HFFc6 (cell line): Measurements from ENCODE around the gene HOXD12. TPM values are rescaled to one million over a fixed set of nuclear protein-coding genes. Genes with fewer than 3 reads are reported as not detected.

Source experiments
- DNase-seq: peaks from one replicate; pipeline ENCODE4 v3.0.0-alpha.2; 2018
- H3K27ac Mint-ChIP-seq: 2 replicates; pipeline ENCODE4 v1.8.0; 2020; ENCODE audit warnings: mild to moderate bottlenecking, mixed read lengths
- H3K27me3 Mint-ChIP-seq: 2 replicates; pipeline ENCODE4 v1.8.0; 2021; ENCODE audit warnings: mild to moderate bottlenecking, moderate library complexity, mixed read lengths; ENCODE audit not compliant: insufficient read depth
- H3K36me3 Mint-ChIP-seq: 2 replicates; pipeline ENCODE4 v1.8.0; 2021; ENCODE audit warnings: low read depth, mixed read lengths
- H3K4me1 Mint-ChIP-seq: 2 replicates; pipeline ENCODE4 v1.8.0; 2020; ENCODE audit warnings: low read depth, mixed read lengths
- H3K4me3 Mint-ChIP-seq: 2 replicates; pipeline ENCODE4 v1.8.0; 2020; ENCODE audit warnings: mild to moderate bottlenecking, moderate library complexity, mixed read lengths
- H3K9me3 Mint-ChIP-seq: 2 replicates; pipeline ENCODE4 v1.8.0; 2020; ENCODE audit warnings: mild to moderate bottlenecking, mixed read lengths
- total RNA-seq, 6 experiments: library from RNA; stranded (reverse); fragmentation: NEBNext Ultra II Directional; extraction: Animal tissue kit (Norgen Biotek cat#: 25700); gene quantifications; 2 replicates in 1 of 6; 3 replicates in 5 of 6; pipeline ENCODE4 v1.2.3, GENCODE V29; 2021
- TF ChIP-seq, protein P1 (sequence below): fragments of 200-600 bp; sonication (generic); IDR thresholded peaks from 2 replicates; pipeline ENCODE4 v1.5.0; 2021; ENCODE audit warnings: antibody characterized with exemption, mild to moderate bottlenecking

The HOXD12 gene
- total RNA-seq, 6 experiments from 2014 or later, result 0.19 to 0.36 (median 0.26) TPM; not detected in 2

- Mint-ChIP-seq H3K36me3 (peaks cover 8% of the 10 kb centered on the region; the same call in 1 of the 2 replicates), H3K4me3 (peak overlapping the region; percentile 86), H3K4me1 (peaks cover 29% of the 10 kb centered on the region), H3K27me3 (peaks cover 36% of the 10 kb centered on the region), H3K27ac (no peak overlapping the region), H3K9me3 (no peaks in the 10 kb centered on the region)
- no peak for DNase-seq
- TF ChIP-seq, protein P1, sequence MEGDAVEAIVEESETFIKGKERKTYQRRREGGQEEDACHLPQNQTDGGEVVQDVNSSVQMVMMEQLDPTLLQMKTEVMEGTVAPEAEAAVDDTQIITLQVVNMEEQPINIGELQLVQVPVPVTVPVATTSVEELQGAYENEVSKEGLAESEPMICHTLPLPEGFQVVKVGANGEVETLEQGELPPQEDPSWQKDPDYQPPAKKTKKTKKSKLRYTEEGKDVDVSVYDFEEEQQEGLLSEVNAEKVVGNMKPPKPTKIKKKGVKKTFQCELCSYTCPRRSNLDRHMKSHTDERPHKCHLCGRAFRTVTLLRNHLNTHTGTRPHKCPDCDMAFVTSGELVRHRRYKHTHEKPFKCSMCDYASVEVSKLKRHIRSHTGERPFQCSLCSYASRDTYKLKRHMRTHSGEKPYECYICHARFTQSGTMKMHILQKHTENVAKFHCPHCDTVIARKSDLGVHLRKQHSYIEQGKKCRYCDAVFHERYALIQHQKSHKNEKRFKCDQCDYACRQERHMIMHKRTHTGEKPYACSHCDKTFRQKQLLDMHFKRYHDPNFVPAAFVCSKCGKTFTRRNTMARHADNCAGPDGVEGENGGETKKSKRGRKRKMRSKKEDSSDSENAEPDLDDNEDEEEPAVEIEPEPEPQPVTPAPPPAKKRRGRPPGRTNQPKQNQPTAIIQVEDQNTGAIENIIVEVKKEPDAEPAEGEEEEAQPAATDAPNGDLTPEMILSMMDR, result peak; percentile 55; the same call in 1 of the 2 replicates
Measured at GRCh38 chr2:176093145-176093897, 6.3 kb upstream of the HOXD12 start.

DNA sequence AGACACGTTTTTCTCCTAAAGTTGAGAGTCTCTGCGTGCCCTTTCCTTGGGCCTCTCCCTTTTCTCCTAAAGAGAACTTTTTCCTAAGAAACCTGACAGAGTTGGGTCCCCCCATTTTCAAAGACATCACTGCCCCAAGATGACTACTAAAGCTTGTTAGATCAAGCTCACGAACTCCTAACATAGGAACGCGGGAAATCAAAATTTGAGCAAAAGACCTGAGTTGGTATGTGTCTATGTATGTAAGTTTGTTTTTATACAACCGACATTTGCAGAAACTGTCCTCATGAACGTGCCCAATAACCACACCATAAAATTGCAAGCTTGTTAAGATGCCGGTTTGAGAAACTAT, 5.7 kb upstream of the HOXD12 start:
- Mint-ChIP-seq H3K4me3 (peak overlapping the region; percentile 86), H3K36me3 (peaks cover 8% of the 10 kb centered on the region; the same call in 1 of the 2 replicates), H3K27ac (no peak overlapping the region), H3K27me3 (peaks cover 38% of the 10 kb centered on the region), H3K9me3 (no peaks in the 10 kb centered on the region), H3K4me1 (peaks cover 27% of the 10 kb centered on the region)
- no peak for DNase-seq
- TF ChIP-seq, protein P1, result no peak

DNA sequence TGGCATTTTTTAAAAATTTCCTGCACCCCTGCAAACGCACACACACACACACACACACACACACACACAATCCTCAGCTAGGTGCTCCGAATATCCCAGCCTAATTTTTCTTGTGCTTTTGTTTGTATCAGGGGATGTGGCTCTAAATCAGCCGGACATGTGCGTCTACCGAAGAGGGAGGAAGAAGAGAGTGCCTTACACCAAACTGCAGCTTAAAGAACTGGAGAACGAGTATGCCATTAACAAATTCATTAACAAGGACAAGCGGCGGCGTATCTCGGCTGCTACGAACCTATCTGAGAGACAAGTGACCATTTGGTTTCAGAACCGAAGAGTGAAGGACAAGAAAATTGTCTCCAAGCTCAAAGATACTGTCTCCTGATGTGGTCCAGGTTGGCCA, 5.2 kb upstream of the HOXD12 start:
- H3K27me3 Mint-ChIP-seq, result peaks cover 37% of the 10 kb centered on the region

DNA sequence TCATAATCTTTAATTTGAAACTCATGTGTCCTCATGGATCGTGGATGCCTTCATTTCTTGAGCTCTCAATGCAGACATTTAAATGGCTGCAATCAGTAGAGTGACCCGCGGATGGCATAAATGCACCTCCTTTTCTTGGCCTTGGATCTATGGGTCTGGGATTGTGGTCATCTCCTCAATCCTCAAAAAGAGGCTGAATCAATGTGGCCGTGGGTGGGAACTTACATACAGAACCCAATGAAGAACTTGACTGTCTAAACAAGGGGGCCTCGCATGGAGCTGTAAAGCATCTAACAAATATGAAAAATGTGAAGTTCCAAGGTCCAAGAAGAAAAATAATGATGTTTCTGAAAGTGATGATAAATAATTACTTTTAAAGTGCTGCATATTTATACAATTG, 4.2 kb upstream of the HOXD12 start:
- H3K27me3 Mint-ChIP-seq, result peaks cover 30% of the 10 kb centered on the region
- H3K4me1 Mint-ChIP-seq, result peaks cover 27% of the 10 kb centered on the region
- no peak for DNase-seq
- no peak overlapping the region for H3K27ac Mint-ChIP-seq
- H3K4me3 Mint-ChIP-seq, result no peak overlapping the region
- TF ChIP-seq, protein P1, result no peak
- H3K9me3 Mint-ChIP-seq, result no peaks in the 10 kb centered on the region
- peaks cover 8% of the 10 kb centered on the region; the same call in 1 of the 2 replicates for H3K36me3 Mint-ChIP-seq

More for the DNA sequence above, 5.2 kb upstream of the HOXD12 start:
- no peaks in the 10 kb centered on the region for H3K9me3 Mint-ChIP-seq
- no peak overlapping the region for H3K27ac Mint-ChIP-seq
- peaks cover 8% of the 10 kb centered on the region; the same call in 1 of the 2 replicates for H3K36me3 Mint-ChIP-seq
- peak overlapping the region; percentile 86; the same call in 1 of the 2 replicates for H3K4me3 Mint-ChIP-seq
- DNase-seq, result no peak
- TF ChIP-seq, protein P1, result no peak
- H3K4me1 Mint-ChIP-seq, result peaks cover 27% of the 10 kb centered on the region

GRCh38 chr2:176096243-176096985, 3.2 kb upstream of the HOXD12 start:
- peaks cover 27% of the 10 kb centered on the region for H3K4me1 Mint-ChIP-seq
- peaks cover 24% of the 10 kb centered on the region for H3K27me3 Mint-ChIP-seq
- DNase-seq, result no peak
- TF ChIP-seq, protein P1, result no peak
- no peaks in the 10 kb centered on the region for H3K9me3 Mint-ChIP-seq
- peak overlapping the region; percentile 85 for H3K4me3 Mint-ChIP-seq
- H3K36me3 Mint-ChIP-seq, result peaks cover 8% of the 10 kb centered on the region; the same call in 1 of the 2 replicates
- peak overlapping the region; percentile 87 for H3K27ac Mint-ChIP-seq
